WTC11 (cell line): Measurements from ENCODE around the gene MEX3D. TPM values are rescaled to one million over a fixed set of nuclear protein-coding genes. Genes with fewer than 3 reads are reported as not detected.

ENCODE experiments used
- AR ChIP-seq: fragments of 250-450 bp; sonication (Bioruptor Pico); IDR thresholded peaks from 2 replicates; pipeline ENCODE4 v1.9.0; 2021; ENCODE audit warnings: mild to moderate bottlenecking
- ETV6 ChIP-seq: sonication (generic); formaldehyde crosslinking; IDR thresholded peaks from 2 replicates; pipeline ENCODE4 v1.8.1; 2022; ENCODE audit warnings: mild to moderate bottlenecking, missing genetic modification reagents
- GABPB1 ChIP-seq: sonication (generic); formaldehyde crosslinking; IDR thresholded peaks from 2 replicates; pipeline ENCODE4 v1.8.1; 2023; ENCODE audit warnings: mild to moderate bottlenecking, missing genetic modification reagents
- GRHL2 ChIP-seq: fragments of 250-450 bp; sonication (Bioruptor Pico); IDR thresholded peaks from 2 replicates; pipeline ENCODE4 v1.8.0; 2022; ENCODE audit warnings: mild to moderate bottlenecking, moderate library complexity; ENCODE audit not compliant: insufficient replicate concordance, severe bottlenecking
- HMGXB4 ChIP-seq: sonication (generic); formaldehyde crosslinking; IDR thresholded peaks from 2 replicates; pipeline ENCODE4 v1.8.1; 2023; ENCODE audit warnings: mild to moderate bottlenecking, moderate library complexity, missing genetic modification reagents
- KAT7 ChIP-seq: sonication (generic); formaldehyde crosslinking; IDR thresholded peaks from 2 replicates; pipeline ENCODE4 v1.8.1; 2023; ENCODE audit warnings: missing genetic modification reagents, mild to moderate bottlenecking, borderline replicate concordance
- MAX ChIP-seq: sonication (generic); formaldehyde crosslinking; IDR thresholded peaks from 2 replicates; pipeline ENCODE4 v1.8.0; 2022; ENCODE audit warnings: mild to moderate bottlenecking, missing genetic modification reagents
- NFE2L1 ChIP-seq: sonication (generic); formaldehyde crosslinking; IDR thresholded peaks from 2 replicates; pipeline ENCODE4 v1.8.1; 2023; ENCODE audit warnings: missing genetic modification reagents
- NFYB ChIP-seq: sonication (generic); formaldehyde crosslinking; conservative IDR thresholded peaks from 2 replicates; pipeline ENCODE4 v1.8.0; 2022; ENCODE audit warnings: low read depth, missing genetic modification reagents
- NR3C1 ChIP-seq: sonication (generic); formaldehyde crosslinking; conservative IDR thresholded peaks from 2 replicates; pipeline ENCODE4 v1.8.1; 2023; ENCODE audit warnings: low read depth, mild to moderate bottlenecking, missing genetic modification reagents
- RELA ChIP-seq: sonication (generic); formaldehyde crosslinking; IDR thresholded peaks from 2 replicates; pipeline ENCODE4 v1.8.1; 2022; ENCODE audit warnings: missing genetic modification reagents, mild to moderate bottlenecking, borderline replicate concordance
- SMAD3 ChIP-seq: sonication (generic); formaldehyde crosslinking; IDR thresholded peaks from 2 replicates; pipeline ENCODE4 v1.8.0; 2022; ENCODE audit warnings: missing genetic modification reagents, mild to moderate bottlenecking, borderline replicate concordance
- SMAD4 ChIP-seq: sonication (generic); formaldehyde crosslinking; IDR thresholded peaks from 2 replicates; pipeline ENCODE4 v1.8.0; 2022; ENCODE audit warnings: mild to moderate bottlenecking, missing genetic modification reagents
- SP1 ChIP-seq: sonication (generic); formaldehyde crosslinking; conservative IDR thresholded peaks from 2 replicates; pipeline ENCODE4 v1.8.1; 2022; ENCODE audit warnings: missing genetic modification reagents
- USF1 ChIP-seq: sonication (generic); formaldehyde crosslinking; IDR thresholded peaks from 2 replicates; pipeline ENCODE4 v1.8.0; 2022; ENCODE audit warnings: mild to moderate bottlenecking, missing genetic modification reagents
- USF2 ChIP-seq: sonication (generic); formaldehyde crosslinking; IDR thresholded peaks from 2 replicates; pipeline ENCODE4 v1.8.1; 2023; ENCODE audit warnings: mild to moderate bottlenecking, missing genetic modification reagents, moderate library complexity
- ZBTB21 ChIP-seq: sonication (generic); formaldehyde crosslinking; IDR thresholded peaks from 2 replicates; pipeline ENCODE4 v1.8.1; 2023; ENCODE audit warnings: mild to moderate bottlenecking, missing genetic modification reagents, borderline replicate concordance
- ZNF232 ChIP-seq: sonication (generic); formaldehyde crosslinking; IDR thresholded peaks from 2 replicates; pipeline ENCODE4 v1.8.0; 2022; ENCODE audit warnings: mild to moderate bottlenecking, missing genetic modification reagents
- ZNF317 ChIP-seq: sonication (generic); formaldehyde crosslinking; IDR thresholded peaks from 2 replicates; pipeline ENCODE4 v1.8.1; 2023; ENCODE audit warnings: low read depth, mild to moderate bottlenecking, moderate library complexity, missing genetic modification reagents, borderline replicate concordance
- ZNF423 ChIP-seq: fragments of 250-450 bp; sonication (Bioruptor Pico); IDR thresholded peaks from 2 replicates; pipeline ENCODE4 v2.1.2; 2022; ENCODE audit warnings: mild to moderate bottlenecking, moderate library complexity
- ZNF671 ChIP-seq: fragments of 250-450 bp; sonication (Bioruptor Pico); IDR thresholded peaks from 2 replicates; pipeline ENCODE4 v1.8.0; 2021; ENCODE audit warnings: mild to moderate bottlenecking
- total RNA-seq: library from RNA; stranded (reverse); gene quantifications from 3 replicates; pipeline ENCODE4 v1.2.3, GENCODE V29; 2021
- TF ChIP-seq, protein P1 (sequence below): sonication (generic); formaldehyde crosslinking; IDR thresholded peaks from 2 replicates; pipeline ENCODE4 v1.8.1; 2023; ENCODE audit warnings: mild to moderate bottlenecking, missing genetic modification reagents
- TF ChIP-seq, protein P2 (sequence below): sonication (generic); formaldehyde crosslinking; conservative IDR thresholded peaks from 2 replicates; pipeline ENCODE4 v1.8.1; 2023; ENCODE audit warnings: mild to moderate bottlenecking, low read depth, missing genetic modification reagents, moderate library complexity
- TF ChIP-seq, protein P3 (sequence below): fragments of 250-450 bp; sonication (Bioruptor Pico); conservative IDR thresholded peaks from 2 replicates; pipeline ENCODE4 v1.9.0; 2021; ENCODE audit warnings: mild to moderate bottlenecking

The MEX3D gene
- total RNA-seq, 1 experiment from 2014 or later = 69.5 TPM

DNA sequence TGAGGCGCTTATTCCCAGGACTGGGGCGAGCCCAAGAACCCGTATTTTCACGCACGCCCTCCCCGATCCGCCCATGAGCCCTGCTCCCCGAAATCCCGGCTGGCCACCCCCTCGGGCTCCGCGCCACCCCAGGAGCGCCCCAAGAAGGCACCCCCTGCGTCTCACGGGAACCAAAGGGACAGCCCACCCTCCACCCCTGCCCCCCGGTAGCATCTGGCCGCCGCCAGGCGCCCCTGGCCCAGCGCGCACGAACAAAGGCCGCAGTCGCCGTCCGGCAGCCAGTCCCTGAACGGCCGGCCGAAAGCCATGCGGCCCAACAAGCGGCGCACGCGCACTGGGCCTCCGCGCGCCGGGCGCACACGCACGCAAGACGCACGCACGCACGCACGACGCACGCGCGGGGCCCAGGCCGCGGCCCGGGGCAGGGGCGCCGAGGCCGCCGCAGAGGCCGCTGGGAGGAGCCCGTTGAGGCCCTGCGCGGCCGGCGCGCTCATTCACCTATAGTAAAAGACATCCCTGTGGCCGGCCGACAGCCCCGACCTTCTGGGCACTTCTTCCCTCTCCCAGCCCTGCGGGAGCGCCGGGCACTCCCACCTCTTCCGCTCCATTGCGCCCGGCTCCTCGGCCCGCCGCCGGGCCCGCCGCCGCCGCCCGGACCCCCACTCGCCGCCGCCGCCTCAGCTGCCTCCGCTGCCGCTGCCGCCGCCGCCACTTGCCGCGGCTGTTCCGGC is 24.1 kb upstream of the MEX3D start (continued):
- 0 out of 2 replicates have a peak, but pooled peaks have one; percentile 40 for TF ChIP-seq HMGXB4 (CRISPR knock-in tag)
- peak; percentile 79; the same call in 1 of the 2 replicates for TF ChIP-seq NR3C1 (CRISPR knock-in tag)
- no peak for TF ChIP-seq GRHL2 (CRISPR knock-in tag)
- no peak for TF ChIP-seq NFYB (CRISPR knock-in tag)
- TF ChIP-seq USF2 (CRISPR knock-in tag) = peak; percentile 61
- TF ChIP-seq, protein P1, sequence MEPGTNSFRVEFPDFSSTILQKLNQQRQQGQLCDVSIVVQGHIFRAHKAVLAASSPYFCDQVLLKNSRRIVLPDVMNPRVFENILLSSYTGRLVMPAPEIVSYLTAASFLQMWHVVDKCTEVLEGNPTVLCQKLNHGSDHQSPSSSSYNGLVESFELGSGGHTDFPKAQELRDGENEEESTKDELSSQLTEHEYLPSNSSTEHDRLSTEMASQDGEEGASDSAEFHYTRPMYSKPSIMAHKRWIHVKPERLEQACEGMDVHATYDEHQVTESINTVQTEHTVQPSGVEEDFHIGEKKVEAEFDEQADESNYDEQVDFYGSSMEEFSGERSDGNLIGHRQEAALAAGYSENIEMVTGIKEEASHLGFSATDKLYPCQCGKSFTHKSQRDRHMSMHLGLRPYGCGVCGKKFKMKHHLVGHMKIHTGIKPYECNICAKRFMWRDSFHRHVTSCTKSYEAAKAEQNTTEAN = no peak
- TF ChIP-seq ZBTB21 (CRISPR knock-in tag) = no peak
- TF ChIP-seq SP1 (CRISPR knock-in tag) = peak; percentile 78
- peak; percentile 86; the same call in 1 of the 2 replicates for TF ChIP-seq KAT7
- peak; percentile 82; the same call in 1 of the 2 replicates for TF ChIP-seq MAX (CRISPR knock-in tag)
- 0 out of 2 replicates have a peak, but pooled peaks have one; percentile 11 for TF ChIP-seq ZNF423 (CRISPR knock-in tag)
- no peak for TF ChIP-seq SMAD4 (CRISPR knock-in tag)
- TF ChIP-seq ZNF317 = no peak
- TF ChIP-seq GABPB1 (CRISPR knock-in tag) = no peak
- no peak for TF ChIP-seq AR (CRISPR knock-in tag)
- TF ChIP-seq, protein P2, sequence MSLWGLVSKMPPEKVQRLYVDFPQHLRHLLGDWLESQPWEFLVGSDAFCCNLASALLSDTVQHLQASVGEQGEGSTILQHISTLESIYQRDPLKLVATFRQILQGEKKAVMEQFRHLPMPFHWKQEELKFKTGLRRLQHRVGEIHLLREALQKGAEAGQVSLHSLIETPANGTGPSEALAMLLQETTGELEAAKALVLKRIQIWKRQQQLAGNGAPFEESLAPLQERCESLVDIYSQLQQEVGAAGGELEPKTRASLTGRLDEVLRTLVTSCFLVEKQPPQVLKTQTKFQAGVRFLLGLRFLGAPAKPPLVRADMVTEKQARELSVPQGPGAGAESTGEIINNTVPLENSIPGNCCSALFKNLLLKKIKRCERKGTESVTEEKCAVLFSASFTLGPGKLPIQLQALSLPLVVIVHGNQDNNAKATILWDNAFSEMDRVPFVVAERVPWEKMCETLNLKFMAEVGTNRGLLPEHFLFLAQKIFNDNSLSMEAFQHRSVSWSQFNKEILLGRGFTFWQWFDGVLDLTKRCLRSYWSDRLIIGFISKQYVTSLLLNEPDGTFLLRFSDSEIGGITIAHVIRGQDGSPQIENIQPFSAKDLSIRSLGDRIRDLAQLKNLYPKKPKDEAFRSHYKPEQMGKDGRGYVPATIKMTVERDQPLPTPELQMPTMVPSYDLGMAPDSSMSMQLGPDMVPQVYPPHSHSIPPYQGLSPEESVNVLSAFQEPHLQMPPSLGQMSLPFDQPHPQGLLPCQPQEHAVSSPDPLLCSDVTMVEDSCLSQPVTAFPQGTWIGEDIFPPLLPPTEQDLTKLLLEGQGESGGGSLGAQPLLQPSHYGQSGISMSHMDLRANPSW (CRISPR knock-in tag) = peak; percentile 74; the same call in 1 of the 2 replicates
- no peak; the same call in 1 of the 2 replicates for TF ChIP-seq RELA (CRISPR knock-in tag)
- no peak for TF ChIP-seq USF1 (CRISPR knock-in tag)
- TF ChIP-seq ZNF671 = no peak
- TF ChIP-seq ZNF232 (CRISPR knock-in tag) = no peak
- TF ChIP-seq ETV6 (CRISPR knock-in tag) = 0 out of 2 replicates have a peak, but pooled peaks have one; percentile 42
- TF ChIP-seq NFE2L1 (CRISPR knock-in tag) = peak; percentile 81; the same call in 1 of the 2 replicates
- TF ChIP-seq SMAD3 (CRISPR knock-in tag) = no peak
- TF ChIP-seq, protein P3, sequence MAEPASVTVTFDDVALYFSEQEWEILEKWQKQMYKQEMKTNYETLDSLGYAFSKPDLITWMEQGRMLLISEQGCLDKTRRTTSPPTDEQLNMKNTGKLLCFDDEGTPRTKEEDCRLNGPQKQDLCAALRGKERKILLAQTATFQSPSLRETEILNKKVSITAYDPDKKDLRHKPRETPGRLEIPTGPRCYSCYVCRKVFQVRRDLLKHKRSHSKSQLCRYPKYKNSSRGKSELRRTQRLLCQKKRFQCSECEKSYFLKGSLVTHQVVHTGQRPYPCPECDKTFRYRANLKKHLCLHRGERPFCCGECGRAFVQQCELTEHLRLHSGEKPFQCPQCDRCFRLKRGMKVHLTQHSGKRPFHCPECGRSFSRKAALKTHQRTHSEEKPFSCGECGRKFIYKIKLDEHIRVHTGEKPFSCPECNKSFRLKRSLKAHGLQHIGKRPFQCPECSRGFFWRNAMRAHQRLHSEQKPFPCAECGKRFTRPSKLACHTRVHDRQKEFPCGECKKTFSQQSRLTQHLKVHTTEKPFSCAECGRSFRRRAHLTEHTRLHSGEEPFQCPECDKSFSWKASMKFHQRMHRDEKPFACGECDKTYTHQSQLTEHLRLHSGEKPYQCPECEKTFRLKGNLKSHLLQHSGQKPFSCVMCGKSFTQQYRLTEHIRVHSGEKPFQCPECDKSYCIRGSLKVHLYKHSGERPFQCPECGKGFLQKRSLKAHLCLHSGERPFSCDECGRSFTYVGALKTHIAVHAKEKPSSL (CRISPR knock-in tag) = no peak
